ENCODE results near the gene TTC1.

DNA sequence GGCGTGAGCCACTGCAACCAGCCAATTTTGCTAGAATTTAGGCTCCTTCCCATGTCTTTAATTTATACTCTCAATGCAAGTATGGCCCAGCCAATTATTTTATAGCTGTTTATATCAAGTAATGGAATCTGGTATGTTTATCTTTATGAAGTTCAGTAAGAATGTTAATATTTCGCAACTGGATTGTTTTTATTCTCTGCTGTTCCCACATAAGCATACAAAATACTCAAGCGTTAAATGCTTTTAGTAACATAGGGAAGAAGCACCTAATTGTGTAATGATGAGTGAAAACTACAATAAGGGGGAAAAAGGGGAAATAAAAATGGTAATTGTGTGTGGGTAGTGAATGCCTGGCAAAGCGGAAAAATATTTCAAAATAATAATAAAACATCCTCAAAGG is 89.1 kb downstream of the TTC1 start:
- TF ChIP-seq GABPA (IDR thresholded peaks at IDR 0.05; ENCODE audit: borderline replicate concordance, insufficient read depth, low read length) (no peak), EZH2 (IDR thresholded peaks at IDR 0.05; ENCODE audit: low read depth, low read length, severe bottlenecking) (no peak), RAD21 (IDR thresholded peaks at IDR 0.05 in 1 of 2, conservative IDR thresholded peaks at IDR 0.05 in 1 of 2; ENCODE audit: low read depth in 2 of 2, low read length in 2 of 2) (no peak), HDAC2 (IDR thresholded peaks at IDR 0.05; ENCODE audit: borderline replicate concordance in 1 of 2, low read depth in 2 of 2, low read length in 2 of 2) (no peak), KDM1A (IDR thresholded peaks at IDR 0.05; ENCODE audit: borderline replicate concordance, low read length) (no peak), POLR2A (IDR thresholded peaks at IDR 0.05; ENCODE audit: control extremely low read depth in 1 of 2, low read depth in 2 of 2, low read length in 2 of 2) (no peak), SIN3A (conservative IDR thresholded peaks at IDR 0.05 in 1 of 2, IDR thresholded peaks at IDR 0.05 in 1 of 2; ENCODE audit: low read depth in 1 of 2, low read length in 2 of 2) (no peak)
- TF ChIP-seq, protein P1, sequence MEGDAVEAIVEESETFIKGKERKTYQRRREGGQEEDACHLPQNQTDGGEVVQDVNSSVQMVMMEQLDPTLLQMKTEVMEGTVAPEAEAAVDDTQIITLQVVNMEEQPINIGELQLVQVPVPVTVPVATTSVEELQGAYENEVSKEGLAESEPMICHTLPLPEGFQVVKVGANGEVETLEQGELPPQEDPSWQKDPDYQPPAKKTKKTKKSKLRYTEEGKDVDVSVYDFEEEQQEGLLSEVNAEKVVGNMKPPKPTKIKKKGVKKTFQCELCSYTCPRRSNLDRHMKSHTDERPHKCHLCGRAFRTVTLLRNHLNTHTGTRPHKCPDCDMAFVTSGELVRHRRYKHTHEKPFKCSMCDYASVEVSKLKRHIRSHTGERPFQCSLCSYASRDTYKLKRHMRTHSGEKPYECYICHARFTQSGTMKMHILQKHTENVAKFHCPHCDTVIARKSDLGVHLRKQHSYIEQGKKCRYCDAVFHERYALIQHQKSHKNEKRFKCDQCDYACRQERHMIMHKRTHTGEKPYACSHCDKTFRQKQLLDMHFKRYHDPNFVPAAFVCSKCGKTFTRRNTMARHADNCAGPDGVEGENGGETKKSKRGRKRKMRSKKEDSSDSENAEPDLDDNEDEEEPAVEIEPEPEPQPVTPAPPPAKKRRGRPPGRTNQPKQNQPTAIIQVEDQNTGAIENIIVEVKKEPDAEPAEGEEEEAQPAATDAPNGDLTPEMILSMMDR (IDR thresholded peaks at IDR 0.05; ENCODE audit: control extremely low read depth in 1 of 3, insufficient read depth in 1 of 3, low read depth in 1 of 3, low read length in 3 of 3): no peak

Measured in H1 (cell line).